ENCODE results near the gene KIF20B.

Gene KIF20B

GRCh38 chr10:89701242-89702120 is at the start of gene KIF20B:
KIF20B (plus strand) TSS chr10:89701590; CDS start chr10:89705295, 3,705 bp downstream.
- DNase-seq (ENCODE audit: low read depth in 2 of 2), result peak; percentile 86 to 88

DNA sequence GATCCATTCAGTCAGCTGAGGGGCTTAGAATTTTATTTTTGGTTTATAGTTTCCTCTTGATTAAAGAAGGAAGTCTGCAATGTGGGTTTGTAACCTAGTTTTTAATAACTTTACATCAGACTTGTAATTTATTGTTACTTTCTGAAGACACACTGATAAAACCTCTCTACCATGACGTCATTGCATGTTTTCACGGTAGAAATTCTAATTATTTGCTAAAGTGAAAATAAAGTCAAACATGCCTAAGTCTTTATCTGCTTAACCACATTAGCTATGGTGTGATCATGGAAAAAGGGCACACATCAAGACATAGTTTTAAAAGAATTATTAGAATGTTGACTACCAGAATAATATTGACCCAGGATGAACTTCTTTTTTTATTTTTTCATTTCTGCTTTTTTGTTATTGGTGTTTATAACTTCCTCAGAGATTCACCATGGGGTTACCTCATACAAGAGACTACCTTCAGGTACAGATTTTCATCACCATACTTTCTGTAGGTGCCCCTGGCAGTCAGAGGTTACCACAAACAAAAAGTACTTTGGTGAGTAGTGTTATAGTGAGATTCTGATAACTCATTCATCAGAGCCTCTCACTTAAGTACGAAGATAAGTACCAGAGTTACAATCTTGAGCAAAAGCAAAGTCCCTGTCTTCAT is 49.3 kb upstream of the KIF20B start:
- DNase-seq (ENCODE audit: low read depth in 2 of 2), result no peak

DNA sequence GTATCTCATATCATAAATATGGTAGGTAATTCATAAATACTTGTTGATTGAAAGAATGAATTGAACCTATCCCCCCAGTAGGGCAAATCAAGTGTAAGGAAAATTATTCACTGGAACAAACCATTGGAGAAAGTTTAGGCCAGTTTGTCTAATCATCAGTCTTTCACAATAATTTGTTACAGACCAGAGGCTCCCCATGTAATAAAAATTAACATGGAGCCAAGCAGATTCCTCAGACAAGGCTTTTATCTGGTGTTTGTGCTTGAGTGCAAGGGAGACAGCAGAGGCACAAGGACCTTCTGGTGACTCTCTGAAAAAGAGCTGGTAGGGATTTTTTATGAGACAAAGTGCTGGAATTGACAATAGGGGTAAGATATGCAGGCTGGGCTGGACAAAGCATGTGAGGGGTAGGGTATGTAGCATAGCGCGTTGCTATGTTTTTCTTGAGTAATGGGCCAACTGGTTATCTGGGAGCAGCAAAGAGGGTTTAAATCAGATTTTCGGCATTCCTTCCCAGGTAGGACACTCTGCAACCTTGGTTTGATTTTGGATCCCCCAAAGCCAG is 48.5 kb upstream of the KIF20B start:
- DNase-seq (ENCODE audit: low read depth in 2 of 2), result no peak

GRCh38 chr10:89653410-89653869 is 48.0 kb upstream of the KIF20B start:
- DNase-seq (ENCODE audit: low read depth in 2 of 2), result no peak

- DNase-seq (ENCODE audit: low read depth in 2 of 2), result no peak
These were observed 45.7 kb upstream of the KIF20B start for GRCh38 chr10:89655722-89656121.

- no peak for DNase-seq (ENCODE audit: low read depth in 2 of 2)
These were observed 44.1 kb upstream of the KIF20B start for GRCh38 chr10:89657302-89657701.

- DNase-seq (ENCODE audit: low read depth in 2 of 2), result no peak
These were observed 42.0 kb upstream of the KIF20B start for GRCh38 chr10:89659143-89660131.

GRCh38 chr10:89662596-89662995 is 38.8 kb upstream of the KIF20B start:
- DNase-seq (ENCODE audit: low read depth in 2 of 2), result no peak

DNA sequence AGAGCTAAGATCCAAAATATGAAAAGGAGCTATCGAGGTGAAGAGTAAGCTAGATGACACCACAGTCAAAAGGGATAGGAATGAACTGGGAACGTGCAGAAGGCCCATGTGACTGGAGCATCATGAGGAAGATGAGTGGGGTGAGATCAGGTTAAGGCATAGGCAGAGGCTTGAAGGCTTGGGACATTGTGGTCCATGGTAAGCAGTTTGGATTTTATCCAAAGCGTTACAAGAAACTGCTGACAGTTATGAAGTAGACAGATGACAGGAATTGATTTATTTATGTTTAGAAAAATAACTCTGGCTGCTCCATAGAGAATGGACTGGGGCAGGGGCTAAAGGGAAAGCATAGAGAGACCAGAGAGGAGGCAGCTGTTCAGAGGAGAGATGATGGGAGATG is 38.2 kb upstream of the KIF20B start:
- DNase-seq (ENCODE audit: low read depth in 2 of 2), result no peak

GRCh38 chr10:89664203-89664602 is 37.2 kb upstream of the KIF20B start:
- DNase-seq (ENCODE audit: low read depth in 2 of 2), result no peak

- DNase-seq (ENCODE audit: low read depth in 2 of 2), result no peak
These were observed 36.1 kb upstream of the KIF20B start for GRCh38 chr10:89665302-89665701.

- DNase-seq (ENCODE audit: low read depth in 2 of 2), result no peak
These were observed 35.3 kb upstream of the KIF20B start for GRCh38 chr10:89666138-89666537.

- no peak for DNase-seq (ENCODE audit: low read depth in 2 of 2)
These were observed 32.9 kb upstream of the KIF20B start for GRCh38 chr10:89668386-89669071.

GRCh38 chr10:89669985-89670384 is 31.4 kb upstream of the KIF20B start:
- no peak for DNase-seq (ENCODE audit: low read depth in 2 of 2)

DNA sequence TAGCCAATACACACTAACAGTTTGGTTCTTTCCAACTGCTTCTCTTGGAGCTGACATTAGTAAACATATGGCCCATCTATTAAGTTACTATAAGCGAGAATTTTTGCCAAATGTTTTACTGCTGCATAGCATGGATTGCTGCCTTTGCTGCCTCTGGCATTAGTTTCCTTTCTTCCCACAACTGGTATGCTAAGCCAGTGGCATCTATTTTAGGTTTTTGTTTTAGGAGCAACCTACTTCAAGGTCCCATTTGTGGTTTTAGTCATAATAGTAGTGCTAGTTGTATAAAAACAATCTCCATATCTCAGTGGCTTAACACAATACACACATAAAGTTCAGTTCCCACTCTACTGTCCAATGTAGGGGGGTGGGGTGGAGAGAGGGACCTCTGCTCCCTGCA is 30.5 kb upstream of the KIF20B start:
- no peak for DNase-seq (ENCODE audit: low read depth in 2 of 2)

- no peak for DNase-seq (ENCODE audit: low read depth in 2 of 2)
These were observed 24.0 kb upstream of the KIF20B start for GRCh38 chr10:89677341-89677740.

DNA sequence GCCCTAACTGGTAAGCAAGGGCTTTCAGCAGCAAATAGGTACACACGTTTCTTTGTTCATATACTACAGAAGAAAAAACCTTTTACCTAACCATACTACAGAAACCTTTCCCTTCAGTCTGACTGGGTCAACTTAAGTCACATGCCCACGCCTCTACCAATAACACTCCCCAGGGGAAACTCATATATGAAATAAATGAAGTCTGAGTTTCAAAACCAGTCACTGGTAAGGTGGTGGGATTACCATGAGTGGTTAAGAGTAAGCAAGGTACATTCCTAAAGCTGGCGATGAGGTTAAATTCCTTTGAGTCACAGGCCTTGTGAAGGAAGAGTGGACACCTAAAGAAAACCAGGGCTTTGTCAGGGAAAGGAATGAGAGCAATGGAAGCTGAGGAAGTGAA is 21.4 kb upstream of the KIF20B start:
- no peak for DNase-seq (ENCODE audit: low read depth in 2 of 2)

DNA sequence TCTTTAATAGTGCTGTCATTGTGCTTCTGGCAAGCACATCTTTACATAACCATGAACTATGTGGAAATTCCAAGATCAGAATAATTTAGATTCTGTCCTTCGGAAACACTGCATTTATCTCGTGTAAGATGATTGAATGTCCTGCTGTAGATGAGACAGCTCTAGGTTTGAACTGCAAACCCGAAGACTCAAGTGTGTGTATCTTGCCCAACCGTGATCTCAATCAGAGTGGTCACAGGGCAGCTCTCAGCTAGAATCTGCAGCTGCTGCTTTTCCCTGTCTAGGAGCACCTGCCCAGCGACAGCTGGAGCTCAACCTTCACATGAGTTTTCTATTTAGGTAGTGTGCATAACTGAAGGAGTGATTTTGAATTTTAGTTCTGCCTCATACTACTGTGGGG is 17.5 kb upstream of the KIF20B start:
- DNase-seq (ENCODE audit: low read depth in 2 of 2), result no peak

DNA sequence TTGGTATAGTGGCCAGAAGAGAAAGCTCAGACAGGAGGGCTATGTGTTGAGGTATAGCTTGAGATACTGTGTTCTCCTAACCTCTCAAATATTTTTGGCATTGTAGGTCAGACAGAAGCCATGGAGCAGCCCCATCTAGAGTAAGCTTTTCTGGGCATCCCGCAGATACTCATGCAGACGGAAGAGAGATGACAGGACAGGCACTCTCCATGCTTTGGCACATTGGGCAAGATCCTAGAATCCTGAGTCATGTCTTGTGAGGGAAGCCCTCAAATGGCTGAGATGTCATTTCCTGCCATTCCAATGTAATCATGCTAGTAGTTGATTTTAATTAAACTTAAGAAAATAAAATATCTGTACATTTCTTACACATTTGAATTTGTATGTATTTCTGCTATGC is 16.8 kb upstream of the KIF20B start:
- DNase-seq (ENCODE audit: low read depth in 2 of 2), result no peak

DNA sequence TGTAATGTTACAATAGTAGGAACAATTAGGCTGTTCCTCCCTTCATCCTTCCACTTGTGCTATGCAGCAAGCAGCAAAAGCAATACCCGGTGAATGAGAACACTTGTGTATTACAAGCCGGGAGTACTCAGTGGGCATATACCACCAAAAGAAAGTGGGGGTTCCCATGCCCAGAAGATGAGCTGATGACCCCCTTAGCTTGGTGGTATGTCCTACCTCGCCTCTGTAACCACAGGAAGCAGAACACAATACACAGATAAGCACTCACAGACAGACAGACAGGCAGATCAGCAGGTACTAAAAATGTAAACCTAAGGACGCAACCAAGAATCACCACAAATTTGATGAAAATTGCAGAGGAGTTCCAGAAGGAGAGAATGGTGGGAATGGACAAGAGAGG is 15.5 kb upstream of the KIF20B start:
- no peak for DNase-seq (ENCODE audit: low read depth in 2 of 2)

DNA sequence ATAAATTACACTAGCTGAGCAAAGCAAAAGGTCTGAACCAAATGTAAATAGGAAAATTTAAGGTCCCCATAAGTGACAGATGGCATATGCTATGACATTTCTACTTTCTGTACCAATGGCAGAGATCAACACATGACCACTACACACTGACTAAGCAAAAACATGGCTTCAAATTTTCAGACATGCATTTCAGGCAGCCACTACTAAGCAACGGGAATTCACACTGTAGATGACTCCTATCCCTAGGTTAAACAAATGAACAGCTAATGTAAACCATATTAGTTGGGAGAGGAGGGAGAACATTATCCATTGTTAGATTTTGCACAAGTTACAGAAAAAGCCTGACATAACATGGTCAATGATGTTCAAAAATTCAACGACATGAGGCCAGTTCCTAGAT is 11.4 kb upstream of the KIF20B start:
- no peak for DNase-seq (ENCODE audit: low read depth in 2 of 2)

Measured in activated CD4-positive, alpha-beta T cell treated with anti-CD3 and anti-CD28 coated beads for 24 hours (primary cell).